HG02884 (cell line): Measurements from ENCODE around the gene SLC50A1.
"Not testable (repeated sequence)": the region's sequence is repeated elsewhere in the genome, so short reads cannot be mapped to it uniquely, and the experiment has no call there.

Experiments
- ATAC-seq: cut with Tn5 transposase; IDR thresholded peaks from one replicate; pipeline ENCODE4 v1.9.1; 2021; ENCODE audit warnings: mild to moderate bottlenecking, moderate library complexity; ENCODE audit not compliant: unreplicated experiment

SLC50A1 gene

GRCh38 chr1:155134322-155134721 is 1.3 kb upstream of the SLC50A1 start:
- no peak for ATAC-seq

DNA sequence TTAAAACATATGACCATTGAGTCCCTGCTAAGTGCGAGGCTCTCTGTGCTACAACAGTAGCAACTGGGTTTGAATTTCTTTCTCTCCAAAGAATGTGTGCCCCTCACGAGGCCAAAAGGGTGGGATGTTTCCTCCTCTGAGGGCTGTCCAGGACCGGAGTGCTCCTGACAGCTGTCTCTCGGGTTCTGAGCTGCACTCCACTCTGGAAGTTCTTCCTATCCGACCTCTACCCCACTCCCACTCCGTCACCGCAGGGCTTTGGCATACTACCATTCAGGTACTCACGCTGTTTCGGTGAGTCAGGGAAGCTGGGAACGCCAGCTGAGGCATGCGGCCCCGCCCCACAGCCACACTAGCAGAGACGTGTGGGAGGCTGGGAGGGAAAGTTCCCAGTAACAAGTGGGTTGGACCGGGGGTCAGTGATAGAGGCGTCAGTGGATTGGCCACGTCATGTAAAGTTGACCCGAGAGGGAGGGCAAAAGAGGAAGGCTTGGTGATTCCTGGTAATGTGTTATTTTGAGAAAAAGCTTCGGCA is 705 bp upstream of the SLC50A1 start:
- ATAC-seq = no peak

GRCh38 chr1:155136748-155137147 is 1.1 kb downstream of the SLC50A1 start:
- ATAC-seq = no peak

GRCh38 chr1:155137154-155137949 is 1.7 kb downstream of the SLC50A1 start:
- ATAC-seq = no peak

GRCh38 chr1:155139895-155140629 is 4.4 kb downstream of the SLC50A1 start, which contains the start of gene DPM3:
Gene DPM3 (minus strand): TSS chr1:155140531. CDS start chr1:155140240, 291 bp downstream.
- peak; percentile 63 for ATAC-seq

DNA sequence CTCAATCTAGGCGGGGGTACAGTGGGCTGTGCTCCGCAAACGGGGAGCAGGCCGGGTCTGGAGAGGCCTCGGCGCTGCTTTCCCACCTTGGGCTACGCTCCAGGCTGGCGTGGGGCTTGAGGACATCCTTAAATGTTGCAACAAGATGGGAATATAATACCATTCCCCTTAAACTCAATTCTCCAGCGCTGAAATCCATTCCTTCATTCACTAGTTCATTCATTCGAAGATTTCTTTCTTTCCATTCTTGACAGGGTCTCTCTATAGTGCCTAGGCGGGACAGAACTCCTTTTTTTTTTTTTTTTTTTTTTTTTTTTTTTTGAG is 4.9 kb downstream of the SLC50A1 start:
- no peak for ATAC-seq

GRCh38 chr1:155141749-155142148 is 6.1 kb downstream of the SLC50A1 start:
- no peak for ATAC-seq

- no peak for ATAC-seq
These were observed 9.8 kb downstream of the SLC50A1 start for GRCh38 chr1:155145491-155145890.

GRCh38 chr1:155155996-155156643 is 20.5 kb downstream of the SLC50A1 start:
- ATAC-seq = not testable (repeated sequence)

DNA sequence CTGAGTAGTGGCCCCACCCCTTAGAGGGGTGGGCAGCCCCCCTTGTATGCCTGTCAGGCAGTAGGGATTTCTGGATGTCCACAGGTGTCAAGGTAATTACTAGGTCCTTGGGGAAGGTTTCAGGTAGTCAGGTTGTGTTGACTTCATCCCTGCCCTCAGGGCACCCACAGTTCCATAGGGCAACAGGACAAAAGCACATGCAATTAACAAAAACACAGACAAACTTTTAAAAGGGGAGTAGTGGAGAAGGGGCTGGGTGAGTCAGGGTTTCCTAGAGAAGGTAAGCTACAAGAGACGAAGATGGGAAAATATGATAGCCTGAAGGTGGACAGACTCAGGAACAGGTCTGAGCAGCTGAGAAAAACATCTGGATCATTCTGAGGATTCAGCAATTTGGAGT is 23.3 kb downstream of the SLC50A1 start:
- ATAC-seq = no peak

DNA sequence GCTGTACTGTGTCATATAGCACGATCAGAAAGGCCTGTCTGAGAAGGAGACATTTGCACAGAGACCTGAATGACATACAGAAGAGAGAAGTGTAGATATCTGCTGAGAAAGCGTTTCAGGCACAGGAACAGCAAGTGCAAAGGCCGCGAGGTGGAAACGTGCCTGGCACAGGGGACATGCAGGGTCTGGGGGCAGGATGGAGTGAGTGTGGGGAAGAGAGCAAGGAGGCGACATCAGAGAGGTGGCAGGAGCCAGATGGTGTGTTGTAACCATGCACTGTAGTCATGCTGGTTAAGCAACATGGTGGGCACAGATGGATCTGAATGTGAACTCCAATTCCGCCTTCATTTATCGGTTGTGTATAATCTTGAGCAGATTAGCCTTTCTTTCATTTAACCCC is 24.5 kb downstream of the SLC50A1 start:
- no peak for ATAC-seq

GRCh38 chr1:155162631-155163030 is 27.0 kb downstream of the SLC50A1 start:
- not testable (repeated sequence) for ATAC-seq

GRCh38 chr1:155163785-155164184 is 28.1 kb downstream of the SLC50A1 start:
- not testable (repeated sequence) for ATAC-seq

DNA sequence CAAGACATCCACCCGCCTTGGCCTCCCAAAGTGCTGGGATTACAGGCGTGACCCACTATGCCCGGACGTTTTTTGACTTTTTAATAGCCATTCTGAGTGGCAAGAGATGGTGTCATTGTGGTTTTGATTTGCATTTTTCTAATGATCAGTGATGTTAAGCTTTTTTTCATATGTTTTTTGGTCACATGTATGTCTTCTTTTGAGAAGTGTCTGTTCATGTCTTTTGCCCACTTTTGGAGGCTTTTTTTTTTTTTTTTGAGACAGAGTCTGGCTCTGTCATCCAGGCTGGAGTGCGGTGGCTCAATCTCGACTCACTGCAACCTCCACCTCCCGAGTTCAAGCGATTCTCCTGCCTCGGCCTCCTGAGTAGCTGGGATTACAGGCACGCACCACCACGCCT is 29.0 kb downstream of the SLC50A1 start:
- not testable (repeated sequence) for ATAC-seq

- ATAC-seq = no peak
These were observed 30.4 kb downstream of the SLC50A1 start for GRCh38 chr1:155166051-155166470.

DNA sequence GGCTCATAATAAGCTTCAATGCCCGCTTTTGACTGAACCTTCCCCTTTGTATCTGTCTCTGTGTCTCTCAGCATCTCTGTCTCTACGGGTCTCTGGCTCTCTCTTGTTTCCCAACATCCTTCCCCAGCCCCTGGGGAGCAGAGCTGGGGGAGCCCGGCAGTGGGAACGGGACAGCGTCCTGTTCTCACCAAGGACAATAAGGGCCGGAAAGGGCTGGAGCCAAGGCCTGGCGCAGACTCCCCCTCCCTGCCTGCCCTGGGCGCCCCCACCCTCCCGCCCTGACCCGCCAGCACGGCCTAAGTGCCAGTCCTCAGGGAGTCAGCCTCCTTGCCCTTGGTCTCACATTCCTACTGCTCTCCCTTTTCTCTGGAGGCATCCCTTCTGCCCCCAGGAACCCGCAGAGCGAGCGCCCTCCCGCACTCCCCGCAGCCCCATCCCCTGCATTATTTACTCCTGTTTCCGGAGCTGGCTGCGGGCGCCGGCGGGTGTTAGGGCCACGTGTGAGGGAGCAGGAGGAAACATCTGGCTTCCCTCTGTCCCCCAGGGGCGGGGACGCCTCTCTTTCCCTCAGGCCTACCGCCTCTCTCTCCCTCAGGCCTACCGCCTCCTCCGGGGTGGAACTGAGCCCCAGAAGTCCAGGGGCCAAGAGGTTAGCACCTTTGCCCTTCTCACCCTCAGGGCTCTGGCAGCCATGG is 31.0 kb downstream of the SLC50A1 start:
- no peak for ATAC-seq

GRCh38 chr1:155167166-155168104 is 31.8 kb downstream of the SLC50A1 start:
- no peak for ATAC-seq

DNA sequence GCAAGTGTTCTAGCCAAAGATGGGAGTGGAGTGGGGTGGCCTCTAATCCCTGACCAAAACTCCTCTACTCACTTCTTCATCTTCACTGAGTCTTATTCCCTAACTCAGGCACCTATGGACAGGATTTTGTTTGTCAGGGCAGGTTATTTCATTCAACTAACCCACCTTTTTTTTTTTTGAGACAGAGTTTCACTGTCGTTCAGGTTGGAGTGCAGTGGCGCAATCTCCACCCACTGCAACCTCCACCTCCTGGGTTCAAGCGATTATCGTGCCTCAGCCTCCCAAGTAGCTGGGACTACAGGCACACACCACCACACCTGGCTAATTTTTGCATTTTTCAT is 32.4 kb downstream of the SLC50A1 start:
- not testable (repeated sequence) for ATAC-seq

- no peak for ATAC-seq
These were observed 33.0 kb downstream of the SLC50A1 start for GRCh38 chr1:155168456-155169210.
